Esophagus squamous epithelium (tissue), 5 donors: Measurements from ENCODE around the gene KLHDC8A. TPM values are rescaled to one million over a fixed set of nuclear protein-coding genes. Genes with fewer than 3 reads are reported as not detected.

Experiments used
- DNase-seq: peaks from one replicate; lab custom pipeline; 2025; lab: John Stamatoyannopoulos, UW
- H3K27ac ChIP-seq, 4 donors: fragments of 200-600 bp; sonication (generic); one replicate each; pipeline ENCODE4 v1.5.1; 2016 to 2019; ENCODE audit warnings: mild to moderate bottlenecking in 1 of 4
- H3K27me3 ChIP-seq, 4 donors: fragments of 200-600 bp; sonication (generic); 1 replicate in 3 of 4; 2 replicates in 1 of 4; pipeline versions ENCODE4 v1.5.1 to v1.6.0; 2017 to 2021; ENCODE audit warnings: antibody characterized with exemption in 1 of 4
- H3K36me3 ChIP-seq, 3 donors: fragments of 200-600 bp; sonication (generic); one replicate each; pipeline ENCODE4 v1.5.1; 2016 to 2019
- H3K4me1 ChIP-seq, 3 donors: fragments of 200-600 bp; sonication (generic); one replicate each; pipeline ENCODE4 v1.5.1; 2017 to 2019
- H3K4me3 ChIP-seq, 4 donors: fragments of 200-600 bp; sonication (generic); 1 replicate in 3 of 4; 2 replicates in 1 of 4; pipeline ENCODE4 v1.5.1; 2016 to 2019; ENCODE audit warnings: mild to moderate bottlenecking in 2 of 4, moderate library complexity in 1 of 4
- H3K9me3 ChIP-seq, 3 donors: fragments of 200-600 bp; sonication (generic); one replicate each; pipeline ENCODE4 v1.5.1; 2016 to 2019
- CTCF ChIP-seq, 6 experiments: fragments of 450-650 bp in 4 of 6; fragments of 200-600 bp in 2 of 6; sonication (generic) in 2 of 6; IDR thresholded peaks; one replicate each; pipeline ENCODE4 v1.5.1; 2016 to 2019; ENCODE audit warnings: antibody characterized with exemption in 6 of 6, mild to moderate bottlenecking in 4 of 6, moderate library complexity in 4 of 6
- POLR2A ChIP-seq, 4 donors: fragments of 450-650 bp; IDR thresholded peaks; one replicate each; pipeline ENCODE4 v1.6.1; 2017; ENCODE audit warnings: antibody characterized with exemption in 4 of 4, mild to moderate bottlenecking in 4 of 4, moderate library complexity in 3 of 4
- WGBS, 2 donors: methylation state at CpG; one replicate each; pipeline ENCODE4 v1.1.5; 2018; 5-methylcytosine and 5-hydroxymethylcytosine counted together
- intact Hi-C: fragments of 100-400 bp; cut with DNase I; formaldehyde crosslinking; loops from one replicate; pipeline ENCODE4 v1.15.0; 2022
- total RNA-seq, 4 donors: library from RNA; depleted of rRNA; stranded (reverse); fragments of >200 nt; gene quantifications; one replicate each; pipeline ENCODE4 v1.1.0, GENCODE V29; 2016
- donor health status: DM: yes; HTN: yes; CAD: no.

KLHDC8A gene
- total RNA-seq, 4 donors from 2014 or later = 0.97 to 4.4 (median 2.1) TPM

- 78 to 79% methylated on average over 4 of the region's 4 CpGs for WGBS, 2 donors
- Histone ChIP-seq H3K36me3 (no peaks in the 10 kb centered on the region), H3K4me3 (no peak overlapping the region), H3K9me3 (no peaks in the 10 kb centered on the region), H3K27me3 (peaks cover 0 to 27% (median 0%) of the 10 kb centered on the region in 4 donors), H3K4me1 (peaks cover 5 to 18% (median 13%) of the 10 kb centered on the region in 3 donors), H3K27ac (no peak overlapping the region)
- intact Hi-C loops = no loop called here
- DNase-seq = no peak
- no peak for TF ChIP-seq POLR2A (IDR thresholded peaks at IDR 0.05)
- TF ChIP-seq CTCF (IDR thresholded peaks at IDR 0.05) = no peak
Observed at GRCh38 chr1:205360891-205361290, 4.2 kb upstream of the KLHDC8A start.

GRCh38 chr1:205359771-205360565 lies 3.2 kb upstream of the KLHDC8A start:
- peaks cover 0 to 27% (median 0%) of the 10 kb centered on the region in 4 donors for H3K27me3 ChIP-seq
- TF ChIP-seq POLR2A (IDR thresholded peaks at IDR 0.05) (no peak), CTCF (IDR thresholded peaks at IDR 0.05) (no peak)
- H3K36me3 ChIP-seq = no peaks in the 10 kb centered on the region
- intact Hi-C loops = loop anchor here (10.0 kb wide), 1 partner anchor 125 kb away; no protein-coding TSS in a partner anchor
- no peak for DNase-seq
- H3K9me3 ChIP-seq = no peaks in the 10 kb centered on the region
- no peak overlapping the region for H3K4me3 ChIP-seq
- H3K27ac ChIP-seq = no peak overlapping the region
- H3K4me1 ChIP-seq = peaks cover 5 to 27% (median 13%) of the 10 kb centered on the region in 3 donors
- 52 to 77% methylated on average over 11 of the region's 11 CpGs for WGBS, 2 donors

- H3K27me3 ChIP-seq = peaks cover 0 to 27% (median 0%) of the 10 kb centered on the region in 4 donors
- no peak for DNase-seq
- no peak overlapping the region for H3K4me3 ChIP-seq
- H3K4me1 ChIP-seq = peaks cover 5 to 41% (median 13%) of the 10 kb centered on the region in 3 donors
- H3K9me3 ChIP-seq = no peaks in the 10 kb centered on the region
- H3K36me3 ChIP-seq = no peaks in the 10 kb centered on the region
- no peak overlapping the region for H3K27ac ChIP-seq
- TF ChIP-seq POLR2A (IDR thresholded peaks at IDR 0.05) = no peak
- no peak for TF ChIP-seq CTCF (IDR thresholded peaks at IDR 0.05)
- intact Hi-C loops = loop anchor here (10.0 kb wide), 1 partner anchor 126 kb away; no protein-coding TSS in a partner anchor
Observed at GRCh38 chr1:205358579-205358978, 1.9 kb upstream of the KLHDC8A start.

DNA sequence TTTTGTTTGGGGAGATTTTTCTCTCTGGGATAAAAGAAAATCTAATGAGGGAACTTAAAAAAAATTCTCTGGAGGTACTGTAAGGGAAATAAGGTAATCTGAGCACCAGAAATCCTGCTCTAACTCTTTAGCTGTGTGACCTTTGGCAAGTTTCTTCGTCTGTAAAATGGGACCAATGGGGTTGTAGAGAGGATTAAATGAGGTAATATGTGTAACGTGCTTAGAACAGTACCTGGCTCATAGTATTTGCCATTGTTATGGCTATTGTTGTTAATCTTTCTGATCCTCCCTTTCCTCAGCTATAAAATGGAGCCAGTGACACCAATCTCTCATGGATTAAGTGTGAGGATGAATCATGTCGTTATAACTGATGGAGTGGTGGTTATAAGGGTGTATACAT lies 845 bp upstream of the KLHDC8A start:
- intact Hi-C loops = loop anchor here (10.0 kb wide), 1 partner anchor 127 kb away; no protein-coding TSS in a partner anchor
- peak overlapping the region in 1 of 4 donors; percentile 63 for H3K27ac ChIP-seq
- peaks cover 0 to 27% (median 0%) of the 10 kb centered on the region in 4 donors for H3K27me3 ChIP-seq
- WGBS, 2 donors = 60 to 64% methylated on average over 3 of the region's 3 CpGs
- H3K4me3 ChIP-seq = no peak overlapping the region
- TF ChIP-seq CTCF (IDR thresholded peaks at IDR 0.05) (no peak), POLR2A (IDR thresholded peaks at IDR 0.05) (no peak)
- H3K4me1 ChIP-seq = peaks cover 5 to 45% (median 13%) of the 10 kb centered on the region in 3 donors
- no peaks in the 10 kb centered on the region for H3K36me3 ChIP-seq
- DNase-seq = no peak
- H3K9me3 ChIP-seq = no peaks in the 10 kb centered on the region

GRCh38 chr1:205355075-205355453 lies 1.7 kb downstream of the KLHDC8A start:
- no peaks in the 10 kb centered on the region for H3K36me3 ChIP-seq
- DNase-seq = no peak
- no peak overlapping the region for H3K4me3 ChIP-seq
- peak overlapping the region in 3 of 4 donors; percentile 1 to 63 (median 26) for H3K27ac ChIP-seq
- peaks cover 0 to 28% (median 0%) of the 10 kb centered on the region in 4 donors for H3K27me3 ChIP-seq
- intact Hi-C loops = loop anchor here (10.0 kb wide), 1 partner anchor 130 kb away; no protein-coding TSS in a partner anchor
- peaks cover 5 to 62% (median 13%) of the 10 kb centered on the region in 3 donors for H3K4me1 ChIP-seq
- 40 to 55% methylated on average over 3 of the region's 3 CpGs for WGBS, 2 donors
- no peak for TF ChIP-seq CTCF (IDR thresholded peaks at IDR 0.05)
- TF ChIP-seq POLR2A (IDR thresholded peaks at IDR 0.05) = no peak
- H3K9me3 ChIP-seq = no peaks in the 10 kb centered on the region
